ENCODE results near the gene POLR2H. TPM values are rescaled to one million over a fixed set of nuclear protein-coding genes. Genes with fewer than 3 reads are reported as not detected.
A peak's percentile ranks its signal among the peaks of the same experiment; 100 is the strongest.

The POLR2H gene
- 61.1 and 74.4 TPM in 2 replicates for total RNA-seq

GRCh38 chr3:184361532-184361931, at the start of gene POLR2H, which contains the start of gene CLCN2:
POLR2H (plus strand) TSS chr3:184361710; CDS start chr3:184363493, 1,783 bp downstream.
CLCN2 (minus strand) TSS chr3:184361605; CDS start chr3:184361479, 126 bp downstream.

GRCh38 chr3:184314363-184314699, 47.2 kb upstream of the POLR2H start, which contains the start of gene EIF4G1:
EIF4G1 (plus strand) TSS chr3:184314606; CDS start chr3:184315797, 1,191 bp downstream.

GRCh38 chr3:184337399-184337714, 24.2 kb upstream of the POLR2H start, which contains the start of gene FAM131A:
FAM131A (plus strand) TSS chr3:184337600; CDS start chr3:184337631, 31 bp downstream.

GRCh38 chr3:184377882-184378445, 16.5 kb downstream of the POLR2H start, which contains the start of gene THPO:
THPO (minus strand) TSS chr3:184378207; CDS start chr3:184376259, 1,948 bp downstream.

DNA sequence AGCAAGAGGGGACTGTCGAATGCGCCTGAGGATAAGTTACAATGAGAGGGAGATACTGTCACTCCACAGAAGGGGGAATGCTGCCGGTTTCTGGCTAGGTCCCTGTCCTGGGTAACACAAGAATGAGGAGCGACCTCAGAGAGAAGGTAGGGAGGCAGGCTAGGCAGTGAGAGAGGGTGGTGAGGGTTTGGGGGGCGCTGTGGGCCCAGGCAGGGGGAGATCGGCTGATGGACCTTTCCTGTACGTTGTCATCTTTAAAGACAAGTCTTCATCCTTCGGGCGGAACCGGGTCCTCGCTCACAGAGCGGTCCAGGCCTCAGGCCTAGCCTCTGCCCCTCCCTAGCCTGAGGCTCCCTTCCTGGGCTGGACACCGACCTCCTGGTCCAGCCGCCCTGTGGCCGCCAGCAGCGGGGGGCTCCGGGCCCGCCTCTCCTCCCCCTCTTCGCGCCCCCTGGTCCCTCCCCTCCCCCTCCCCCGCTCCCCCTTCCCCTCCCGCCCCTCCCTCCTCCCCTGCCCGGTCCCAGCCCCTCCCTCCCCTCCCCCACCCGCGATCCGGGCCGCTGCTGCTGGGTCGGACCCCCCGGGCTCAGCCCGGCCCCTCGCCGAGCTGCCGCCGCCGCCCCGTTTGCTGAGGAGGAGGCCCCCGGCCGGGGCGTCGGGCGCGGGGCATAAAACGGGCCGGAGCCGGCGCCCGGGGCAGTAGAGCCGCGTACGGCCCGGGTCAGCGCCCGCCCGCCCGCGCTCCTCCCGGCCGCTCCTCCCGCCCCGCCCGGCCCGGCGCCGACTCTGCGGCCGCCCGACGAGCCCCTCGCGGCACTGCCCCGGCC, 18.1 kb downstream of the POLR2H start, which contains the start of gene CHRD:
Gene CHRD, plus strand, starts transcription at position 697 of the 827 bp plus-strand sequence. CDS start 265 bp downstream, outside the sequence.

Small RNA genes within 50 kb of the gene (small RNA-seq; reads per million reads assigned to genes)
- gene SNORD66 (ENCODE audit: low replicate concordance), result 724 reads per million, percentile 99 among the genes with 10 or more reads in this experiment

Other genes starting within 250 kb of the POLR2H start
- gene EIF2B5, start 226.4 kb upstream of the POLR2H start, total RNA-seq, result 26.0 and 39.7 TPM in 2 replicates
- 58.4 and 68.9 TPM in 2 replicates for gene DVL3, start 206.3 kb upstream of the POLR2H start, total RNA-seq
- 435 and 453 TPM in 2 replicates for gene AP2M1, start 186.9 kb upstream of the POLR2H start, total RNA-seq
- gene ABCF3, start 175.5 kb upstream of the POLR2H start, total RNA-seq, result 45.5 and 56.7 TPM in 2 replicates
- gene VWA5B2, start 132.1 kb upstream of the POLR2H start, total RNA-seq, result not detected in 2 replicates
- 51.4 and 53.7 TPM in 2 replicates for gene ALG3, start 112.7 kb upstream of the POLR2H start, total RNA-seq
- gene EEF1AKMT4, start 112.0 kb upstream of the POLR2H start, total RNA-seq, result 4.2 and 6.3 TPM in 2 replicates
- 0.14 and 0.22 TPM in 2 replicates for gene CAMK2N2, start 100.2 kb upstream of the POLR2H start, total RNA-seq
- not detected in 2 replicates for gene ECE2, start 85.7 kb upstream of the POLR2H start, total RNA-seq
- 330 and 915 TPM in 2 replicates for gene PSMD2, start 62.5 kb upstream of the POLR2H start, total RNA-seq
- gene EIF4G1, start 47.1 kb upstream of the POLR2H start, total RNA-seq, result 351 and 464 TPM in 2 replicates
- 7.4 and 23.3 TPM in 2 replicates for gene FAM131A, start 24.1 kb upstream of the POLR2H start, total RNA-seq
- 2.8 and 8.7 TPM in 2 replicates for gene CLCN2, start 105 bp upstream of the POLR2H start, total RNA-seq
- gene THPO, start 16.5 kb downstream of the POLR2H start, total RNA-seq, result 0.14 TPM in 1 of 2 replicates, not detected in the other
- under 0.01 and 0.29 TPM in 2 replicates for gene CHRD, start 18.3 kb downstream of the POLR2H start, total RNA-seq
- 1.1 and 2.6 TPM in 2 replicates for gene EPHB3, start 200.1 kb downstream of the POLR2H start, total RNA-seq